GM23338 (cell line): Measurements from ENCODE around the gene PTPRN2. TPM values are rescaled to one million over a fixed set of nuclear protein-coding genes. Genes with fewer than 3 reads are reported as not detected.

Experiments
- ATAC-seq: fragments of 200-7000 bp; cut with Tn5 transposase; 3 replicates; pipeline ENCODE4 v1.9.1; 2020
- DNase-seq: peaks from one replicate; pipeline ENCODE4 v3.0.0-alpha.2; 2015; ENCODE audit warnings: low spot score
- H2AFZ ChIP-seq: fragments of 200-600 bp; sonication (generic); 2 replicates; pipeline ENCODE4 v1.8.0; 2016; ENCODE audit warnings: antibody characterized with exemption, mild to moderate bottlenecking, moderate library complexity
- H3F3A ChIP-seq: fragments of 200-600 bp; sonication (generic); replicated peaks from 2 replicates; pipeline ENCODE4 v1.8.0; 2017; ENCODE audit warnings: antibody characterized with exemption, mixed run types, low read depth
- H3K27ac ChIP-seq: fragments of 200-600 bp; sonication (generic); 2 replicates; pipeline ENCODE4 v1.6.1; 2016; ENCODE audit warnings: low read depth
- H3K27me3 ChIP-seq: fragments of 200-600 bp; sonication (generic); 2 replicates; pipeline ENCODE4 v1.8.0; 2016; ENCODE audit warnings: mild to moderate bottlenecking, mixed run types, moderate library complexity; ENCODE audit not compliant: insufficient read depth
- H3K36me3 ChIP-seq: fragments of 200-600 bp; sonication (generic); 2 replicates; pipeline ENCODE4 v1.8.0; 2016; ENCODE audit warnings: mild to moderate bottlenecking; ENCODE audit not compliant: insufficient read depth
- H3K4me1 ChIP-seq: fragments of 200-600 bp; sonication (generic); 2 replicates; pipeline ENCODE4 v1.8.0; 2016; ENCODE audit warnings: mild to moderate bottlenecking, moderate library complexity; ENCODE audit not compliant: insufficient read depth
- H3K4me2 ChIP-seq: fragments of 200-600 bp; sonication (generic); 2 replicates; pipeline ENCODE4 v1.7.1; 2017; ENCODE audit warnings: mixed run types
- H3K4me3 ChIP-seq: fragments of 200-600 bp; sonication (generic); 2 replicates; pipeline ENCODE4 v1.6.1; 2016; ENCODE audit warnings: mixed run types
- H3K79me2 ChIP-seq: fragments of 200-600 bp; sonication (generic); replicated peaks from 2 replicates; pipeline ENCODE4 v1.8.0; 2017; ENCODE audit warnings: mild to moderate bottlenecking; ENCODE audit not compliant: insufficient read depth
- H3K9me2 ChIP-seq: fragments of 200-600 bp; sonication (generic); 2 replicates; pipeline ENCODE4 v1.8.0; 2017; ENCODE audit not compliant: insufficient read depth
- H4K20me1 ChIP-seq: fragments of 200-600 bp; sonication (generic); replicated peaks from 2 replicates; pipeline ENCODE4 v1.8.0; 2017; ENCODE audit warnings: mild to moderate bottlenecking; ENCODE audit not compliant: insufficient read depth
- H3K27ac Mint-ChIP-seq: 2 replicates; pipeline ENCODE4 v1.8.0; 2020; ENCODE audit warnings: inconsistent platforms, mild to moderate bottlenecking, moderate library complexity, mixed read lengths
- H3K27me3 Mint-ChIP-seq: 3 replicates; pipeline ENCODE4 v1.8.0; 2022; ENCODE audit warnings: low read depth, mild to moderate bottlenecking, moderate library complexity, mixed read lengths, inconsistent platforms; ENCODE audit not compliant: insufficient read depth, poor library complexity
- H3K36me3 Mint-ChIP-seq: 3 replicates; pipeline ENCODE4 v1.8.0; 2021; ENCODE audit warnings: low read depth, mild to moderate bottlenecking, inconsistent platforms, moderate library complexity, mixed read lengths
- H3K4me1 Mint-ChIP-seq: 3 replicates; pipeline ENCODE4 v1.8.0; 2020; ENCODE audit warnings: mild to moderate bottlenecking, inconsistent platforms, mixed read lengths
- H3K4me3 Mint-ChIP-seq: 3 replicates; pipeline ENCODE4 v1.8.0; 2021; ENCODE audit warnings: moderate library complexity, mild to moderate bottlenecking, inconsistent platforms, mixed read lengths
- H3K9me3 Mint-ChIP-seq: 3 replicates; pipeline ENCODE4 v1.8.0; 2020; ENCODE audit warnings: moderate library complexity, mild to moderate bottlenecking, inconsistent platforms, mixed read lengths
- EZH2 ChIP-seq: fragments of 200-600 bp; sonication (generic); IDR thresholded peaks from one replicate; pipeline ENCODE4 v1.8.0; 2017; ENCODE audit warnings: antibody characterized with exemption, mild to moderate bottlenecking, low read depth; ENCODE audit not compliant: unreplicated experiment
- JUNB ChIP-seq: IDR thresholded peaks from one replicate; pipeline ENCODE4 v1.6.1; 2016; ENCODE audit warnings: antibody characterized with exemption; ENCODE audit not compliant: unreplicated experiment
- POLR2AphosphoS5 ChIP-seq: IDR thresholded peaks from 2 replicates; pipeline ENCODE4 v1.6.1; 2016; ENCODE audit warnings: antibody characterized with exemption, low read depth
- STAT1 ChIP-seq: IDR thresholded peaks from one replicate; pipeline ENCODE4 v1.6.1; 2016; ENCODE audit warnings: antibody characterized with exemption; ENCODE audit not compliant: unreplicated experiment
- ZNF331 ChIP-seq: fragments of 250-450 bp; sonication (Bioruptor Pico); IDR thresholded peaks from 2 replicates; pipeline ENCODE4 v1.5.0; 2020; ENCODE audit warnings: low read depth, mild to moderate bottlenecking, moderate library complexity
- polyA plus RNA-seq: library from polyadenylated mRNA; unstranded; fragments of >200 nt; fragmentation: Nextera tagmentation; extraction: Ambion mirVana; gene quantifications from 2 replicates; pipeline ENCODE4 v1.2.1, GENCODE V29; 2016
- total RNA-seq: library from RNA; depleted of rRNA; stranded (reverse); fragments of >200 nt; shearing (Covaris generic); gene quantifications from 2 replicates; pipeline ENCODE4 v1.2.3, GENCODE V29; 2014
- TF ChIP-seq, protein P1 (sequence below): IDR thresholded peaks from one replicate; pipeline ENCODE4 v1.6.1; 2018; ENCODE audit warnings: antibody characterized with exemption; ENCODE audit not compliant: unreplicated experiment
- TF ChIP-seq, protein P2 (sequence below), 2 experiments: fragments of 200-600 bp in 1 of 2; sonication (generic) in 1 of 2; conservative IDR thresholded peaks; 2 replicates each; pipeline versions ENCODE4 v1.5.1 to v1.6.1; 2016 to 2017; ENCODE audit warnings: antibody characterized with exemption in 2 of 2, low read depth in 2 of 2, mild to moderate bottlenecking in 2 of 2, moderate library complexity in 1 of 2
- TF ChIP-seq, protein P3 (sequence below): fragments of 250-450 bp; sonication (Bioruptor Pico); IDR thresholded peaks from 2 replicates; pipeline ENCODE4 v1.5.0; 2020; ENCODE audit warnings: mild to moderate bottlenecking, moderate library complexity

Gene PTPRN2
- total and polyA plus RNA-seq, 2 experiments from 2014 or later = 0.87 to 4.0 TPM

- Histone ChIP-seq H3F3A (no peaks in the 10 kb centered on the region), H3K9me2 (no peaks in the 10 kb centered on the region), H2AFZ (no peak overlapping the region), H3K4me2 (no peak overlapping the region), H3K27ac (no peak overlapping the region), H4K20me1 (no peaks in the 10 kb centered on the region), H3K4me3 (no peak overlapping the region), H3K79me2 (no peaks in the 10 kb centered on the region), H3K4me1 (no peaks in the 10 kb centered on the region), H3K27me3 (no peaks in the 10 kb centered on the region), H3K36me3 (no peaks in the 10 kb centered on the region)
- ATAC-seq (no peak), DNase-seq (no peak)
- Mint-ChIP-seq H3K4me3 (no peak overlapping the region), H3K9me3 (peaks cover 99% of the 10 kb centered on the region), H3K4me1 (no peaks in the 10 kb centered on the region), H3K36me3 (peaks cover 47% of the 10 kb centered on the region), H3K27ac (no peak overlapping the region), H3K27me3 (peaks cover 12% of the 10 kb centered on the region)
- TF ChIP-seq, protein P1, sequence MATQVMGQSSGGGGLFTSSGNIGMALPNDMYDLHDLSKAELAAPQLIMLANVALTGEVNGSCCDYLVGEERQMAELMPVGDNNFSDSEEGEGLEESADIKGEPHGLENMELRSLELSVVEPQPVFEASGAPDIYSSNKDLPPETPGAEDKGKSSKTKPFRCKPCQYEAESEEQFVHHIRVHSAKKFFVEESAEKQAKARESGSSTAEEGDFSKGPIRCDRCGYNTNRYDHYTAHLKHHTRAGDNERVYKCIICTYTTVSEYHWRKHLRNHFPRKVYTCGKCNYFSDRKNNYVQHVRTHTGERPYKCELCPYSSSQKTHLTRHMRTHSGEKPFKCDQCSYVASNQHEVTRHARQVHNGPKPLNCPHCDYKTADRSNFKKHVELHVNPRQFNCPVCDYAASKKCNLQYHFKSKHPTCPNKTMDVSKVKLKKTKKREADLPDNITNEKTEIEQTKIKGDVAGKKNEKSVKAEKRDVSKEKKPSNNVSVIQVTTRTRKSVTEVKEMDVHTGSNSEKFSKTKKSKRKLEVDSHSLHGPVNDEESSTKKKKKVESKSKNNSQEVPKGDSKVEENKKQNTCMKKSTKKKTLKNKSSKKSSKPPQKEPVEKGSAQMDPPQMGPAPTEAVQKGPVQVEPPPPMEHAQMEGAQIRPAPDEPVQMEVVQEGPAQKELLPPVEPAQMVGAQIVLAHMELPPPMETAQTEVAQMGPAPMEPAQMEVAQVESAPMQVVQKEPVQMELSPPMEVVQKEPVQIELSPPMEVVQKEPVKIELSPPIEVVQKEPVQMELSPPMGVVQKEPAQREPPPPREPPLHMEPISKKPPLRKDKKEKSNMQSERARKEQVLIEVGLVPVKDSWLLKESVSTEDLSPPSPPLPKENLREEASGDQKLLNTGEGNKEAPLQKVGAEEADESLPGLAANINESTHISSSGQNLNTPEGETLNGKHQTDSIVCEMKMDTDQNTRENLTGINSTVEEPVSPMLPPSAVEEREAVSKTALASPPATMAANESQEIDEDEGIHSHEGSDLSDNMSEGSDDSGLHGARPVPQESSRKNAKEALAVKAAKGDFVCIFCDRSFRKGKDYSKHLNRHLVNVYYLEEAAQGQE = no peak
- no peak for TF ChIP-seq JUNB
- no peak for TF ChIP-seq ZNF331
- TF ChIP-seq, protein P2, sequence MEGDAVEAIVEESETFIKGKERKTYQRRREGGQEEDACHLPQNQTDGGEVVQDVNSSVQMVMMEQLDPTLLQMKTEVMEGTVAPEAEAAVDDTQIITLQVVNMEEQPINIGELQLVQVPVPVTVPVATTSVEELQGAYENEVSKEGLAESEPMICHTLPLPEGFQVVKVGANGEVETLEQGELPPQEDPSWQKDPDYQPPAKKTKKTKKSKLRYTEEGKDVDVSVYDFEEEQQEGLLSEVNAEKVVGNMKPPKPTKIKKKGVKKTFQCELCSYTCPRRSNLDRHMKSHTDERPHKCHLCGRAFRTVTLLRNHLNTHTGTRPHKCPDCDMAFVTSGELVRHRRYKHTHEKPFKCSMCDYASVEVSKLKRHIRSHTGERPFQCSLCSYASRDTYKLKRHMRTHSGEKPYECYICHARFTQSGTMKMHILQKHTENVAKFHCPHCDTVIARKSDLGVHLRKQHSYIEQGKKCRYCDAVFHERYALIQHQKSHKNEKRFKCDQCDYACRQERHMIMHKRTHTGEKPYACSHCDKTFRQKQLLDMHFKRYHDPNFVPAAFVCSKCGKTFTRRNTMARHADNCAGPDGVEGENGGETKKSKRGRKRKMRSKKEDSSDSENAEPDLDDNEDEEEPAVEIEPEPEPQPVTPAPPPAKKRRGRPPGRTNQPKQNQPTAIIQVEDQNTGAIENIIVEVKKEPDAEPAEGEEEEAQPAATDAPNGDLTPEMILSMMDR (conservative IDR thresholded peaks at IDR 0.05; ENCODE audit: low read depth in 2 of 2) = no peak
- TF ChIP-seq EZH2 = no peak
- TF ChIP-seq STAT1 = no peak
- no peak for TF ChIP-seq POLR2AphosphoS5
- TF ChIP-seq, protein P3, sequence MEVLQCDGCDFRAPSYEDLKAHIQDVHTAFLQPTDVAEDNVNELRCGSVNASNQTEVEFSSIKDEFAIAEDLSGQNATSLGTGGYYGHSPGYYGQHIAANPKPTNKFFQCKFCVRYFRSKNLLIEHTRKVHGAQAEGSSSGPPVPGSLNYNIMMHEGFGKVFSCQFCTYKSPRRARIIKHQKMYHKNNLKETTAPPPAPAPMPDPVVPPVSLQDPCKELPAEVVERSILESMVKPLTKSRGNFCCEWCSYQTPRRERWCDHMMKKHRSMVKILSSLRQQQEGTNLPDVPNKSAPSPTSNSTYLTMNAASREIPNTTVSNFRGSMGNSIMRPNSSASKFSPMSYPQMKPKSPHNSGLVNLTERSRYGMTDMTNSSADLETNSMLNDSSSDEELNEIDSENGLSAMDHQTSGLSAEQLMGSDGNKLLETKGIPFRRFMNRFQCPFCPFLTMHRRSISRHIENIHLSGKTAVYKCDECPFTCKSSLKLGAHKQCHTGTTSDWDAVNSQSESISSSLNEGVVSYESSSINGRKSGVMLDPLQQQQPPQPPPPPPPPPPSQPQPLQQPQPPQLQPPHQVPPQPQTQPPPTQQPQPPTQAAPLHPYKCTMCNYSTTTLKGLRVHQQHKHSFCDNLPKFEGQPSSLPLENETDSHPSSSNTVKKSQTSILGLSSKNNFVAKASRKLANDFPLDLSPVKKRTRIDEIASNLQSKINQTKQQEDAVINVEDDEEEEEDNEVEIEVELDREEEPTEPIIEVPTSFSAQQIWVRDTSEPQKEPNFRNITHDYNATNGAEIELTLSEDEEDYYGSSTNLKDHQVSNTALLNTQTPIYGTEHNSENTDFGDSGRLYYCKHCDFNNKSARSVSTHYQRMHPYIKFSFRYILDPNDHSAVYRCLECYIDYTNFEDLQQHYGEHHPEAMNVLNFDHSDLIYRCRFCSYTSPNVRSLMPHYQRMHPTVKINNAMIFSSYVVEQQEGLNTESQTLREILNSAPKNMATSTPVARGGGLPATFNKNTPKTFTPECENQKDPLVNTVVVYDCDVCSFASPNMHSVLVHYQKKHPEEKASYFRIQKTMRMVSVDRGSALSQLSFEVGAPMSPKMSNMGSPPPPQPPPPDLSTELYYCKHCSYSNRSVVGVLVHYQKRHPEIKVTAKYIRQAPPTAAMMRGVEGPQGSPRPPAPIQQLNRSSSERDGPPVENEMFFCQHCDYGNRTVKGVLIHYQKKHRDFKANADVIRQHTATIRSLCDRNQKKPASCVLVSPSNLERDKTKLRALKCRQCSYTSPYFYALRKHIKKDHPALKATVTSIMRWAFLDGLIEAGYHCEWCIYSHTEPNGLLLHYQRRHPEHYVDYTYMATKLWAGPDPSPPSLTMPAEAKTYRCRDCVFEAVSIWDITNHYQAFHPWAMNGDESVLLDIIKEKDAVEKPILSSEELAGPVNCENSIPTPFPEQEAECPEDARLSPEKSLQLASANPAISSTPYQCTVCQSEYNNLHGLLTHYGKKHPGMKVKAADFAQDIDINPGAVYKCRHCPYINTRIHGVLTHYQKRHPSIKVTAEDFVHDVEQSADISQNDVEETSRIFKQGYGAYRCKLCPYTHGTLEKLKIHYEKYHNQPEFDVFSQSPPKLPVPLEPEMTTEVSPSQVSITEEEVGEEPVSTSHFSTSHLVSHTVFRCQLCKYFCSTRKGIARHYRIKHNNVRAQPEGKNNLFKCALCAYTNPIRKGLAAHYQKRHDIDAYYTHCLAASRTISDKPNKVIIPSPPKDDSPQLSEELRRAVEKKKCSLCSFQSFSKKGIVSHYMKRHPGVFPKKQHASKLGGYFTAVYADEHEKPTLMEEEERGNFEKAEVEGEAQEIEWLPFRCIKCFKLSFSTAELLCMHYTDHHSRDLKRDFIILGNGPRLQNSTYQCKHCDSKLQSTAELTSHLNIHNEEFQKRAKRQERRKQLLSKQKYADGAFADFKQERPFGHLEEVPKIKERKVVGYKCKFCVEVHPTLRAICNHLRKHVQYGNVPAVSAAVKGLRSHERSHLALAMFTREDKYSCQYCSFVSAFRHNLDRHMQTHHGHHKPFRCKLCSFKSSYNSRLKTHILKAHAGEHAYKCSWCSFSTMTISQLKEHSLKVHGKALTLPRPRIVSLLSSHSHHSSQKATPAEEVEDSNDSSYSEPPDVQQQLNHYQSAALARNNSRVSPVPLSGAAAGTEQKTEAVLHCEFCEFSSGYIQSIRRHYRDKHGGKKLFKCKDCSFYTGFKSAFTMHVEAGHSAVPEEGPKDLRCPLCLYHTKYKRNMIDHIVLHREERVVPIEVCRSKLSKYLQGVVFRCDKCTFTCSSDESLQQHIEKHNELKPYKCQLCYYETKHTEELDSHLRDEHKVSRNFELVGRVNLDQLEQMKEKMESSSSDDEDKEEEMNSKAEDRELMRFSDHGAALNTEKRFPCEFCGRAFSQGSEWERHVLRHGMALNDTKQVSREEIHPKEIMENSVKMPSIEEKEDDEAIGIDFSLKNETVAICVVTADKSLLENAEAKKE (CRISPR knock-in tag) = no peak
Observed at GRCh38 chr7:157807510-157807909, 780.1 kb downstream of the PTPRN2 start.
